Mesendoderm (in vitro differentiated cells): Measurements from ENCODE around the gene ARHGAP45. TPM values are rescaled to one million over a fixed set of nuclear protein-coding genes. Genes with fewer than 3 reads are reported as not detected.

Experiments used
- DNase-seq: peaks from one replicate; pipeline ENCODE4 v3.0.0; 2013
- H2AK5ac ChIP-seq: 2 replicates; pipeline ENCODE4 v1.6.1; 2013; ENCODE audit warnings: low read length, inconsistent platforms
- H2BK120ac ChIP-seq: 2 replicates; pipeline ENCODE4 v1.6.1; 2013; ENCODE audit warnings: low read depth, mild to moderate bottlenecking, low read length, moderate library complexity, mixed read lengths
- H2BK15ac ChIP-seq: replicated peaks from 2 replicates; pipeline ENCODE4 v1.6.1; 2013; ENCODE audit warnings: low read depth, mild to moderate bottlenecking, moderate library complexity
- H2BK5ac ChIP-seq: 2 replicates; pipeline ENCODE4 v1.6.1; 2013; ENCODE audit warnings: low read length, inconsistent platforms
- H3K18ac ChIP-seq: 2 replicates; pipeline ENCODE4 v1.6.1; 2013; ENCODE audit warnings: mild to moderate bottlenecking, low read length, mixed read lengths
- H3K23ac ChIP-seq: one replicate; pipeline ENCODE4 v1.6.1; 2013; ENCODE audit warnings: low read length
- H3K27ac ChIP-seq: 2 replicates; pipeline ENCODE4 v1.5.1; 2013; ENCODE audit warnings: low read depth, mild to moderate bottlenecking, inconsistent platforms, low read length, moderate library complexity
- H3K27me3 ChIP-seq: 2 replicates; pipeline ENCODE4 v1.6.1; 2013; ENCODE audit warnings: low read length, control low read depth, mild to moderate bottlenecking, inconsistent platforms; ENCODE audit not compliant: insufficient read depth, poor library complexity
- H3K36me3 ChIP-seq: 2 replicates; pipeline ENCODE4 v1.6.1; 2013; ENCODE audit warnings: low read length, inconsistent platforms; ENCODE audit not compliant: control insufficient read depth, insufficient read depth
- H3K4ac ChIP-seq: one replicate; pipeline ENCODE4 v1.6.1; 2013; ENCODE audit warnings: low read depth, mild to moderate bottlenecking, low read length, moderate library complexity
- H3K4me1 ChIP-seq: 2 replicates; pipeline ENCODE4 v1.6.1; 2013; ENCODE audit warnings: low read depth, low read length, inconsistent platforms; ENCODE audit not compliant: control insufficient read depth
- H3K4me2 ChIP-seq: 2 replicates; pipeline ENCODE4 v1.6.1; 2013; ENCODE audit warnings: low read length
- H3K4me3 ChIP-seq: 2 replicates; pipeline ENCODE4 v1.5.1; 2013; ENCODE audit warnings: mild to moderate bottlenecking, low read length
- H3K56ac ChIP-seq: one replicate; pipeline ENCODE4 v1.6.1; 2013; ENCODE audit warnings: low read length
- H3K79me1 ChIP-seq: 2 replicates; pipeline ENCODE4 v1.6.1; 2013; ENCODE audit warnings: low read length, inconsistent platforms
- H3K79me2 ChIP-seq: 2 replicates; pipeline ENCODE4 v1.6.1; 2013; ENCODE audit warnings: mild to moderate bottlenecking, low read length; ENCODE audit not compliant: control insufficient read depth, insufficient read depth
- H3K9ac ChIP-seq: 2 replicates; pipeline ENCODE4 v1.6.1; 2013; ENCODE audit warnings: low read length, inconsistent platforms
- H4K5ac ChIP-seq: one replicate; pipeline ENCODE4 v1.6.1; 2013; ENCODE audit warnings: low read length
- H4K8ac ChIP-seq: one replicate; pipeline ENCODE4 v1.6.1; 2013; ENCODE audit warnings: low read depth, mild to moderate bottlenecking, control low read depth, low read length, moderate library complexity
- WGBS: extraction: QIAGEN DNeasy Blood & Tissue Kit; methylation state at CpG from one replicate; pipeline ENCODE4 v1.1.7; 2013; ENCODE audit warnings: low lambda C conversion rate, missing lambda C conversion rate; ENCODE audit not compliant: insufficient coverage; ENCODE audit errors: extremely low coverage; 5-methylcytosine and 5-hydroxymethylcytosine counted together
- small RNA-seq: library from polyadenylated mRNA; stranded (forward); fragments of <200 nt; extraction: miRNeasy Mini kit (QIAGEN cat#:217004); gene quantifications from one replicate; pipeline ENCODE3, GENCODE V24; 2013; ENCODE audit not compliant: insufficient read depth

ARHGAP45 gene

GRCh38 chr19:1134431-1134830, 67.5 kb downstream of the ARHGAP45 start:
- H3K79me2 ChIP-seq, result no peaks in the 10 kb centered on the region
- H2BK15ac ChIP-seq, result no peak overlapping the region
- H3K4ac ChIP-seq, result no peak overlapping the region
- peaks cover 7% of the 10 kb centered on the region for H3K79me1 ChIP-seq
- no peak overlapping the region for H3K18ac ChIP-seq
- H3K9ac ChIP-seq, result no peak overlapping the region
- H2BK5ac ChIP-seq, result no peak overlapping the region
- no peak overlapping the region for H3K56ac ChIP-seq
- H2AK5ac ChIP-seq, result no peak overlapping the region
- no CpG with 5 or more reads among the region's 11 CpGs for WGBS
- no peak overlapping the region for H3K4me3 ChIP-seq
- no peak overlapping the region for H3K4me2 ChIP-seq
- H3K4me1 ChIP-seq, result peaks cover 2% of the 10 kb centered on the region
- DNase-seq, result no peak
- H4K5ac ChIP-seq, result no peak overlapping the region
- no peaks in the 10 kb centered on the region for H3K27me3 ChIP-seq
- no peaks in the 10 kb centered on the region for H3K36me3 ChIP-seq
- no peak overlapping the region for H4K8ac ChIP-seq
- H3K23ac ChIP-seq, result no peak overlapping the region
- H3K27ac ChIP-seq, result no peak overlapping the region
- no peak overlapping the region for H2BK120ac ChIP-seq

- no CpG with 5 or more reads among the region's 17 CpGs for WGBS
- Histone ChIP-seq H3K27ac (no peak overlapping the region), H2BK15ac (no peak overlapping the region), H3K56ac (no peak overlapping the region), H3K9ac (no peak overlapping the region), H3K79me1 (peaks cover 7% of the 10 kb centered on the region), H3K23ac (no peak overlapping the region), H2BK5ac (no peak overlapping the region), H4K8ac (no peak overlapping the region), H3K4me1 (peaks cover 2% of the 10 kb centered on the region), H3K4me3 (no peak overlapping the region), H3K4me2 (no peak overlapping the region), H3K27me3 (no peaks in the 10 kb centered on the region), H3K4ac (no peak overlapping the region), H3K18ac (no peak overlapping the region), H2AK5ac (no peak overlapping the region), H3K36me3 (no peaks in the 10 kb centered on the region), H4K5ac (no peak overlapping the region), H2BK120ac (no peak overlapping the region), H3K79me2 (no peaks in the 10 kb centered on the region)
- no peak for DNase-seq
Measured at GRCh38 chr19:1135454-1135853, 68.5 kb downstream of the ARHGAP45 start.

GRCh38 chr19:1136201-1136600, 69.2 kb downstream of the ARHGAP45 start:
- Histone ChIP-seq H2AK5ac (no peak overlapping the region), H3K79me2 (no peaks in the 10 kb centered on the region), H3K23ac (no peak overlapping the region), H4K5ac (no peak overlapping the region), H3K9ac (no peak overlapping the region), H2BK15ac (no peak overlapping the region), H3K27ac (no peak overlapping the region), H2BK5ac (no peak overlapping the region), H2BK120ac (no peak overlapping the region), H3K4ac (no peak overlapping the region), H3K36me3 (no peaks in the 10 kb centered on the region), H3K27me3 (no peaks in the 10 kb centered on the region), H3K4me2 (no peak overlapping the region), H3K4me3 (no peak overlapping the region), H3K56ac (no peak overlapping the region), H3K79me1 (peaks cover 7% of the 10 kb centered on the region), H3K18ac (no peak overlapping the region), H4K8ac (no peak overlapping the region), H3K4me1 (peaks cover 2% of the 10 kb centered on the region)
- no CpG with 5 or more reads among the region's 12 CpGs for WGBS
- no peak for DNase-seq

Small RNA genes within 50 kb of the gene (small RNA-seq; reads per million reads assigned to genes)
- not detected for gene RNU6-2
